Lung (tissue), 12 donors: ENCODE measurements around the gene OR51B4. TPM values are rescaled to one million over a fixed set of nuclear protein-coding genes. Genes with fewer than 3 reads are reported as not detected.

Experiments
- ATAC-seq: fragments of 200-7000 bp; cut with Tn5 transposase; one replicate; pipeline ENCODE4 v1.9.1; 2020; ENCODE audit warnings: moderate number of reproducible peaks; ENCODE audit not compliant: insufficient read depth, low FRiP score
- DNase-seq, 3 donors: peaks; one replicate each; pipeline ENCODE4 v3.0.0-alpha.2; 2013 to 2017
- H3K27ac ChIP-seq, 2 donors: one replicate each; pipeline ENCODE4 v1.5.1; 2013; ENCODE audit warnings: mild to moderate bottlenecking in 2 of 2, moderate library complexity in 2 of 2, control low read depth in 1 of 2, inconsistent platforms in 1 of 2, low read depth in 1 of 2, low read length in 1 of 2
- H3K27me3 ChIP-seq, 3 donors: one replicate each; pipeline ENCODE4 v1.5.1; 2013; ENCODE audit warnings: low read length in 2 of 3; ENCODE audit not compliant: control insufficient read depth in 3 of 3, insufficient read depth in 3 of 3
- H3K36me3 ChIP-seq, 4 donors: one replicate each; pipeline ENCODE4 v1.5.1; 2013; ENCODE audit warnings: low read length in 4 of 4, mild to moderate bottlenecking in 1 of 4, moderate library complexity in 1 of 4; ENCODE audit not compliant: control insufficient read depth in 4 of 4, insufficient read depth in 4 of 4
- H3K4me1 ChIP-seq, 5 donors: one replicate each; pipeline ENCODE4 v1.5.1; 2013; ENCODE audit warnings: low read length in 5 of 5, mild to moderate bottlenecking in 2 of 5, moderate library complexity in 1 of 5; ENCODE audit not compliant: control insufficient read depth in 5 of 5, insufficient read depth in 5 of 5
- H3K4me3 ChIP-seq: one replicate; pipeline ENCODE4 v1.5.1; 2013; ENCODE audit warnings: mild to moderate bottlenecking, control low read depth, moderate library complexity
- H3K9ac ChIP-seq, 2 donors: one replicate each; pipeline ENCODE4 v1.5.1; 2013; ENCODE audit warnings: low read length in 2 of 2, control low read depth in 1 of 2; ENCODE audit not compliant: insufficient read depth in 1 of 2
- H3K9me3 ChIP-seq, 4 donors: one replicate each; pipeline ENCODE4 v1.5.1; 2013; ENCODE audit warnings: low read length in 3 of 4, mild to moderate bottlenecking in 1 of 4, moderate library complexity in 1 of 4; ENCODE audit not compliant: control insufficient read depth in 4 of 4, insufficient read depth in 3 of 4
- CTCF ChIP-seq: IDR thresholded peaks from 2 replicates; pipeline ENCODE4 v1.5.1; 2012; ENCODE audit warnings: mild to moderate bottlenecking; ENCODE audit errors: control extremely low read depth, extremely low read depth
- WGBS, 2 donors: extraction: QIAGEN DNeasy Blood & Tissue Kit; methylation state at CpG; one replicate each; pipeline ENCODE4 v1.1.7; 2013; 5-methylcytosine and 5-hydroxymethylcytosine counted together
- polyA plus RNA-seq, 2 donors: library from polyadenylated mRNA; stranded (reverse); fragments of 200-250 nt; gene quantifications; one replicate each; pipeline ENCODE4 v1.2.1, GENCODE V29; 2013
- total RNA-seq, 2 donors: library from RNA; depleted of rRNA in 1 of 2; stranded (reverse); fragments of >200 nt in 1 of 2; gene quantifications; one replicate each; pipeline ENCODE4 v1.2.1, GENCODE V29; 2014 to 2021
- donor health status: control.
- donor health status: control.
- donor health status: Bipolar disorder and iron deficiency.
- donor health status: healthy.
- donor health status: DM: yes; HTN: yes; CAD: no.

Gene OR51B4
- total and polyA plus RNA-seq, 4 donors = 1.9 TPM; not detected in 3

- no peak overlapping the region for H3K9ac ChIP-seq
- no peaks in the 10 kb centered on the region for H3K27me3 ChIP-seq
- H3K36me3 ChIP-seq = no peaks in the 10 kb centered on the region
- ATAC-seq = no peak
- no peaks in the 10 kb centered on the region for H3K9me3 ChIP-seq
- no peaks in the 10 kb centered on the region for H3K4me1 ChIP-seq
- 79 to 88% methylated on average over 6 of the region's 6 CpGs for WGBS, 2 donors
- TF ChIP-seq CTCF = no peak
- no peak overlapping the region for H3K27ac ChIP-seq
- no peak for DNase-seq
- H3K4me3 ChIP-seq = no peak overlapping the region
Measured at GRCh38 chr11:5275369-5276110, 26.2 kb downstream of the OR51B4 start.

- Histone ChIP-seq H3K9me3 (no peaks in the 10 kb centered on the region), H3K9ac (no peak overlapping the region), H3K27me3 (no peaks in the 10 kb centered on the region), H3K27ac (no peak overlapping the region), H3K36me3 (no peaks in the 10 kb centered on the region), H3K4me3 (no peak overlapping the region), H3K4me1 (no peaks in the 10 kb centered on the region)
- WGBS, 2 donors = 73 to 88% methylated on average over 5 of the region's 5 CpGs
- ATAC-seq (no peak), DNase-seq (no peak)
- no peak for TF ChIP-seq CTCF
Measured at GRCh38 chr11:5274395-5274794, 27.4 kb downstream of the OR51B4 start.

GRCh38 chr11:5272395-5273017 is 29.2 kb downstream of the OR51B4 start:
- 68 to 84% methylated on average over 4 of the region's 4 CpGs for WGBS, 2 donors
- Histone ChIP-seq H3K36me3 (no peaks in the 10 kb centered on the region), H3K27ac (no peak overlapping the region), H3K9me3 (no peaks in the 10 kb centered on the region), H3K4me3 (no peak overlapping the region), H3K27me3 (no peaks in the 10 kb centered on the region), H3K9ac (no peak overlapping the region), H3K4me1 (no peaks in the 10 kb centered on the region)
- ATAC-seq (no peak), DNase-seq (no peak)
- no peak for TF ChIP-seq CTCF
